ENCODE measurements around the gene DCLK3.
A peak's percentile ranks its signal among the peaks of the same experiment; 100 is the strongest.

The DCLK3 gene

GRCh38 chr3:36795622-36796021, 31.3 kb upstream of the DCLK3 start:
- no peak for DNase-seq (ENCODE audit: low read depth in 1 of 2, low spot score in 1 of 2)
- no peaks in the 10 kb centered on the region for H3K27me3 ChIP-seq (ENCODE audit: insufficient read depth, poor library complexity, severe bottlenecking)
- H3K4me3 ChIP-seq (replicated peaks; ENCODE audit: insufficient read depth, low read length), result no peak overlapping the region
- TF ChIP-seq, protein P1, sequence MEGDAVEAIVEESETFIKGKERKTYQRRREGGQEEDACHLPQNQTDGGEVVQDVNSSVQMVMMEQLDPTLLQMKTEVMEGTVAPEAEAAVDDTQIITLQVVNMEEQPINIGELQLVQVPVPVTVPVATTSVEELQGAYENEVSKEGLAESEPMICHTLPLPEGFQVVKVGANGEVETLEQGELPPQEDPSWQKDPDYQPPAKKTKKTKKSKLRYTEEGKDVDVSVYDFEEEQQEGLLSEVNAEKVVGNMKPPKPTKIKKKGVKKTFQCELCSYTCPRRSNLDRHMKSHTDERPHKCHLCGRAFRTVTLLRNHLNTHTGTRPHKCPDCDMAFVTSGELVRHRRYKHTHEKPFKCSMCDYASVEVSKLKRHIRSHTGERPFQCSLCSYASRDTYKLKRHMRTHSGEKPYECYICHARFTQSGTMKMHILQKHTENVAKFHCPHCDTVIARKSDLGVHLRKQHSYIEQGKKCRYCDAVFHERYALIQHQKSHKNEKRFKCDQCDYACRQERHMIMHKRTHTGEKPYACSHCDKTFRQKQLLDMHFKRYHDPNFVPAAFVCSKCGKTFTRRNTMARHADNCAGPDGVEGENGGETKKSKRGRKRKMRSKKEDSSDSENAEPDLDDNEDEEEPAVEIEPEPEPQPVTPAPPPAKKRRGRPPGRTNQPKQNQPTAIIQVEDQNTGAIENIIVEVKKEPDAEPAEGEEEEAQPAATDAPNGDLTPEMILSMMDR (IDR thresholded peaks at IDR 0.05; ENCODE audit: insufficient read depth, low read length), result no peak
- TF ChIP-seq POLR2AphosphoS5 (IDR thresholded peaks at IDR 0.05; ENCODE audit: low read depth) (no peak), SPI1 (IDR thresholded peaks at IDR 0.05; ENCODE audit: borderline replicate concordance, low read depth) (peak; percentile 15; the same call in 1 of the 2 replicates), GABPA (IDR thresholded peaks at IDR 0.05; ENCODE audit: low read depth) (no peak)
- TF ChIP-seq, protein P2, sequence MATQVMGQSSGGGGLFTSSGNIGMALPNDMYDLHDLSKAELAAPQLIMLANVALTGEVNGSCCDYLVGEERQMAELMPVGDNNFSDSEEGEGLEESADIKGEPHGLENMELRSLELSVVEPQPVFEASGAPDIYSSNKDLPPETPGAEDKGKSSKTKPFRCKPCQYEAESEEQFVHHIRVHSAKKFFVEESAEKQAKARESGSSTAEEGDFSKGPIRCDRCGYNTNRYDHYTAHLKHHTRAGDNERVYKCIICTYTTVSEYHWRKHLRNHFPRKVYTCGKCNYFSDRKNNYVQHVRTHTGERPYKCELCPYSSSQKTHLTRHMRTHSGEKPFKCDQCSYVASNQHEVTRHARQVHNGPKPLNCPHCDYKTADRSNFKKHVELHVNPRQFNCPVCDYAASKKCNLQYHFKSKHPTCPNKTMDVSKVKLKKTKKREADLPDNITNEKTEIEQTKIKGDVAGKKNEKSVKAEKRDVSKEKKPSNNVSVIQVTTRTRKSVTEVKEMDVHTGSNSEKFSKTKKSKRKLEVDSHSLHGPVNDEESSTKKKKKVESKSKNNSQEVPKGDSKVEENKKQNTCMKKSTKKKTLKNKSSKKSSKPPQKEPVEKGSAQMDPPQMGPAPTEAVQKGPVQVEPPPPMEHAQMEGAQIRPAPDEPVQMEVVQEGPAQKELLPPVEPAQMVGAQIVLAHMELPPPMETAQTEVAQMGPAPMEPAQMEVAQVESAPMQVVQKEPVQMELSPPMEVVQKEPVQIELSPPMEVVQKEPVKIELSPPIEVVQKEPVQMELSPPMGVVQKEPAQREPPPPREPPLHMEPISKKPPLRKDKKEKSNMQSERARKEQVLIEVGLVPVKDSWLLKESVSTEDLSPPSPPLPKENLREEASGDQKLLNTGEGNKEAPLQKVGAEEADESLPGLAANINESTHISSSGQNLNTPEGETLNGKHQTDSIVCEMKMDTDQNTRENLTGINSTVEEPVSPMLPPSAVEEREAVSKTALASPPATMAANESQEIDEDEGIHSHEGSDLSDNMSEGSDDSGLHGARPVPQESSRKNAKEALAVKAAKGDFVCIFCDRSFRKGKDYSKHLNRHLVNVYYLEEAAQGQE (IDR thresholded peaks at IDR 0.05; ENCODE audit: insufficient replicate concordance, low read depth), result no peak
- no peak overlapping the region for H3K27ac ChIP-seq (replicated peaks)

GRCh38 chr3:36792342-36792741, 28.0 kb upstream of the DCLK3 start:
- Histone ChIP-seq H3K27ac (replicated peaks) (no peak overlapping the region), H3K27me3 (ENCODE audit: insufficient read depth, poor library complexity, severe bottlenecking) (no peaks in the 10 kb centered on the region), H3K4me3 (replicated peaks; ENCODE audit: insufficient read depth, low read length) (no peak overlapping the region)
- TF ChIP-seq GABPA (IDR thresholded peaks at IDR 0.05; ENCODE audit: low read depth), result no peak
- TF ChIP-seq, protein P1 (IDR thresholded peaks at IDR 0.05; ENCODE audit: insufficient read depth, low read length), result peak; percentile 17
- peak in 1 of 2 experiments; percentile 35 for DNase-seq (ENCODE audit: low read depth in 1 of 2, low spot score in 1 of 2)

DNA sequence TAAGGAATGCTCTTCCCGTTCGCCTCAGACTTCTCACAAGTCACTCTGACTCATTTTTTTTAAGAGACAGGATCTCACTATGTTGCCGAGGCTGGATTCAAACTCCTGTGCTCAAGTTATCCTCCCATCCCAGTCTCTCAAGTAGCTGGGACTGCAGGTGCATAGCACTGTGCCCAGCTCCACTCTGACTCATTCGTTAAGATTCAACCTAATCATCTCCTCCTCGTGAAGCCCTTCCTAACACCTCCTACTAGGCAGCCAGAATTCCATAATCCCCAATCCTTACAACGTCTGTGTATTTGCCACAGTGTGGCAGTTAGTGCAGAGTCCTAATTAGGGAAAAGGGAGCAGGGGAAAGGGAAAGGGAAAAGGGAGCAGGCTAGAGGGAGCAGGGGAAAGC, 26.4 kb upstream of the DCLK3 start:
- TF ChIP-seq, protein P1 (IDR thresholded peaks at IDR 0.05; ENCODE audit: insufficient read depth, low read length), result no peak
- no peak for TF ChIP-seq GABPA (IDR thresholded peaks at IDR 0.05; ENCODE audit: low read depth)
- TF ChIP-seq, protein P2 (IDR thresholded peaks at IDR 0.05; ENCODE audit: insufficient replicate concordance, low read depth), result no peak
- Histone ChIP-seq H3K27me3 (ENCODE audit: insufficient read depth, poor library complexity, severe bottlenecking) (no peaks in the 10 kb centered on the region), H3K4me3 (replicated peaks; ENCODE audit: insufficient read depth, low read length) (no peak overlapping the region), H3K27ac (replicated peaks) (no peak overlapping the region)
- DNase-seq (ENCODE audit: low read depth in 1 of 2, low spot score in 1 of 2), result no peak
